Neural cell (in vitro differentiated cells): ENCODE measurements around the gene GRAPL.
"Not testable (repeated sequence)": the region's sequence is repeated elsewhere in the genome, so short reads cannot be mapped to it uniquely, and the experiment has no call there.

Experiments used
- CTCF ChIP-seq: fragments of 450-650 bp; IDR thresholded peaks from 2 replicates; pipeline ENCODE4 v1.5.1; 2014; ENCODE audit warnings: antibody characterized with exemption, mild to moderate bottlenecking, moderate library complexity; ENCODE audit not compliant: poor library complexity, severe bottlenecking
- EP300 ChIP-seq: fragments of 450-650 bp; conservative IDR thresholded peaks from 2 replicates; pipeline ENCODE4 v1.6.1; 2014; ENCODE audit warnings: antibody characterized with exemption, mild to moderate bottlenecking, moderate library complexity; ENCODE audit not compliant: poor library complexity, severe bottlenecking
- POLR2AphosphoS5 ChIP-seq: IDR thresholded peaks from 2 replicates; pipeline ENCODE4 v1.6.1; 2012
- REST ChIP-seq: IDR thresholded peaks from 2 replicates; pipeline ENCODE4 v1.6.1; 2012; ENCODE audit warnings: borderline replicate concordance
- SMC3 ChIP-seq: fragments of 450-650 bp; conservative IDR thresholded peaks from 2 replicates; pipeline ENCODE4 v1.6.1; 2014; ENCODE audit warnings: antibody characterized with exemption, mild to moderate bottlenecking, moderate library complexity; ENCODE audit not compliant: poor library complexity
- TAF1 ChIP-seq: IDR thresholded peaks from 2 replicates; pipeline ENCODE4 v1.6.1; 2012; ENCODE audit warnings: low read depth

GRCh38 chr17:19110189-19111097, 16.9 kb upstream of the GRAPL start:
- TF ChIP-seq REST, TAF1, CTCF, SMC3, POLR2AphosphoS5, EP300: not testable (repeated sequence)
